ENCODE results near the gene BLOC1S5. TPM values are rescaled to one million over a fixed set of nuclear protein-coding genes. Genes with fewer than 3 reads are reported as not detected.
A peak's percentile ranks its signal among the peaks of the same experiment; 100 is the strongest.

Gene BLOC1S5
- polyA plus RNA-seq, 2 of the 4 experiments (the other 2 are of a cell fraction), result 10.2 to 10.8 TPM

DNA sequence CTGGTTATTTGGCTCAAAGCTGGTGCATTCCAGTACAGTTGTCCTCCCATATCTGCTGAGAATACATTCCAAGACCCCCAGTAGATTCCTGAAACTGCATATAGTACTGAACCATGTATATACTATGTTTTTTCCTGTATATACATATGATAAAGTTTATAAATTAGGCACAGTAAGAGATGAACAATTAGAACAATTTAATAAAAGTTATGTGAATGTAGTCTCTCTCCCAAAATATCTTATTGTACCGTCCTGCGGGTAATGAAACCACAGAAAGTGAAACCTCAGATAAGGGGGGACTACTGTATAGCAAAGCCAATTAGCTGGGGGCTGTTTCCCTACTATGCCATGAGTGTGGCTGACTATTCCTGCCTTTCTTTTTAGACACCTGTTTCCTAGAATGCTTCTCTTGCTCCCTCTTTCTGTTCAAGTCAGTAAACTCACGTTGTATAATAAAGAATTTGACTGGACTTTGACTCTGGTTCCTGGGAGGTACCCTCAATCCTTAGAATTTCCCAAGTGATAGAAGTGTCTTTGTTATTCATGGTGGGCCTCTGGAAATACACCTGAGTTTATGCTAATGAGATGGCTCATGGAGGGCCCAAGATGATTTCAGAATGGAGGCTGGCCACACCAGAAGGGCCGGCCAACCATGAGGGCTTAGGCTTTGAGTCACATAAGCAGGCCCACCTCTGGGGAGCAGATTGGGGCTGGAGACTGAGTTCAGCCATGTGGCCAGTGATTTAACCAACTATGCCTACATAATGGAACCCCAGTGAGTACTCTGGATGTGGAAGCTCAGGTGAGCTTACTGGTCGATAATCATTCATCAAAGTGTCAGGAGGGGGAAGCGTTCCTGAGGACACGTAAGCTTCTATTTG lies 689 bp upstream of the BLOC1S5 start:
- H3K4me3 ChIP-seq, result peak overlapping the region; percentile 93
- H3K4me1 ChIP-seq, result peaks cover 6% of the 10 kb centered on the region
- FAIRE-seq (no peak), ATAC-seq (no peak), DNase-seq (ENCODE audit: low read depth in 1 of 2, low spot score in 1 of 2) (no peak)
- CTCF ChIA-PET, result interaction anchor here (0.8 to 2.3 kb wide), 2 partner anchors 9 to 22 kb away, joined by 5 to 6 read pairs; no protein-coding TSS in a partner anchor
- POLR2A ChIA-PET, result interaction anchor here (0.7 to 1.6 kb wide), 3 partner anchors 20 to 339 kb away, joined by 3 to 14 read pairs (median 3); partner anchors contain the start of genes BMP6 and EEF1E1
- H3K9me3 ChIP-seq, result no peaks in the 10 kb centered on the region
- H3K4me2 ChIP-seq, result peak overlapping the region; percentile 83
- peak overlapping the region; percentile 81 to 96 for H3K27ac ChIP-seq
- TF ChIP-seq CBX8 (IDR thresholded peaks at IDR 0.05) (no peak), MYC (IDR thresholded peaks at IDR 0.05; ENCODE audit: borderline replicate concordance, low read length) (no peak), ZFP36 (IDR thresholded peaks at IDR 0.05; ENCODE audit: borderline replicate concordance, partially characterized antibody) (no peak), RFX5 (IDR thresholded peaks at IDR 0.05) (no peak), ZC3H11A (IDR thresholded peaks at IDR 0.05) (no peak), CHD4 (IDR thresholded peaks at IDR 0.05; ENCODE audit: borderline replicate concordance) (no peak), POLR2A (IDR thresholded peaks at IDR 0.05; ENCODE audit: low read length) (no peak), GATA3 (IDR thresholded peaks at IDR 0.05; ENCODE audit: borderline replicate concordance) (no peak), FOXS1 (CRISPR knock-in tag; IDR thresholded peaks at IDR 0.05) (no peak)
- TF ChIP-seq, protein P1, sequence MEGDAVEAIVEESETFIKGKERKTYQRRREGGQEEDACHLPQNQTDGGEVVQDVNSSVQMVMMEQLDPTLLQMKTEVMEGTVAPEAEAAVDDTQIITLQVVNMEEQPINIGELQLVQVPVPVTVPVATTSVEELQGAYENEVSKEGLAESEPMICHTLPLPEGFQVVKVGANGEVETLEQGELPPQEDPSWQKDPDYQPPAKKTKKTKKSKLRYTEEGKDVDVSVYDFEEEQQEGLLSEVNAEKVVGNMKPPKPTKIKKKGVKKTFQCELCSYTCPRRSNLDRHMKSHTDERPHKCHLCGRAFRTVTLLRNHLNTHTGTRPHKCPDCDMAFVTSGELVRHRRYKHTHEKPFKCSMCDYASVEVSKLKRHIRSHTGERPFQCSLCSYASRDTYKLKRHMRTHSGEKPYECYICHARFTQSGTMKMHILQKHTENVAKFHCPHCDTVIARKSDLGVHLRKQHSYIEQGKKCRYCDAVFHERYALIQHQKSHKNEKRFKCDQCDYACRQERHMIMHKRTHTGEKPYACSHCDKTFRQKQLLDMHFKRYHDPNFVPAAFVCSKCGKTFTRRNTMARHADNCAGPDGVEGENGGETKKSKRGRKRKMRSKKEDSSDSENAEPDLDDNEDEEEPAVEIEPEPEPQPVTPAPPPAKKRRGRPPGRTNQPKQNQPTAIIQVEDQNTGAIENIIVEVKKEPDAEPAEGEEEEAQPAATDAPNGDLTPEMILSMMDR (IDR thresholded peaks at IDR 0.05), result no peak
- TF ChIP-seq, protein P2, sequence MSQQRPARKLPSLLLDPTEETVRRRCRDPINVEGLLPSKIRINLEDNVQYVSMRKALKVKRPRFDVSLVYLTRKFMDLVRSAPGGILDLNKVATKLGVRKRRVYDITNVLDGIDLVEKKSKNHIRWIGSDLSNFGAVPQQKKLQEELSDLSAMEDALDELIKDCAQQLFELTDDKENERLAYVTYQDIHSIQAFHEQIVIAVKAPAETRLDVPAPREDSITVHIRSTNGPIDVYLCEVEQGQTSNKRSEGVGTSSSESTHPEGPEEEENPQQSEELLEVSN (IDR thresholded peaks at IDR 0.05; ENCODE audit: borderline replicate concordance, low read depth), result no peak
- 83% methylated on average over 6 of the region's 7 CpGs for WGBS (ENCODE audit: missing lambda C conversion rate)

DNA sequence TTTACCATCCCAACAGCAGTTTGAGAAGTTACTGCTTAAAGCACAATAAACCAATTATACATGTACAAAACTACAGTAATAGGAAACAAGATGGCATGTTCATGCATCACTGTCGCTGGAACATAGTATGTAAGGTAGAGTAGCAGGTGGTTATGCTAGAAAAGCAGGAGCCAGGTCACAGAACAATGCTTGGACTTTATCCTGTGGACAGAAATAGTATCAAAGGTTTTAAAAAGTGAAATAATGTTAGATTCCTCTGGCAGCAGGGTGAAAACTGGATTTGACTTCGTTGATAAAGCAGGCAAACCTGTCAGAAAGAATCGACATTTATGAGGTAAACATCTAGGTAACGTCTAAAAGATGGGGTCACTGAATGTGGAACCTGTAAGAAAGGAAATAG lies 2.5 kb downstream of the BLOC1S5 start:
- FAIRE-seq, result no peak
- no peak for DNase-seq (ENCODE audit: low read depth in 1 of 2, low spot score in 1 of 2)
- CTCF ChIA-PET, result no interaction called here
- POLR2A ChIA-PET, result no interaction called here
- H3K4me1 ChIP-seq, result peaks cover 6% of the 10 kb centered on the region
- no peak overlapping the region for H3K27ac ChIP-seq
- ATAC-seq, result no peak
- H3K4me2 ChIP-seq, result no peak overlapping the region
- no peaks in the 10 kb centered on the region for H3K9me3 ChIP-seq
- H3K4me3 ChIP-seq, result no peak overlapping the region
- 84% methylated on average over 4 of the region's 4 CpGs for WGBS (ENCODE audit: missing lambda C conversion rate)
- TF ChIP-seq HOXB13 (CRISPR knock-in tag; IDR thresholded peaks at IDR 0.05; ENCODE audit: low read depth), result no peak
- TF ChIP-seq, protein P3, sequence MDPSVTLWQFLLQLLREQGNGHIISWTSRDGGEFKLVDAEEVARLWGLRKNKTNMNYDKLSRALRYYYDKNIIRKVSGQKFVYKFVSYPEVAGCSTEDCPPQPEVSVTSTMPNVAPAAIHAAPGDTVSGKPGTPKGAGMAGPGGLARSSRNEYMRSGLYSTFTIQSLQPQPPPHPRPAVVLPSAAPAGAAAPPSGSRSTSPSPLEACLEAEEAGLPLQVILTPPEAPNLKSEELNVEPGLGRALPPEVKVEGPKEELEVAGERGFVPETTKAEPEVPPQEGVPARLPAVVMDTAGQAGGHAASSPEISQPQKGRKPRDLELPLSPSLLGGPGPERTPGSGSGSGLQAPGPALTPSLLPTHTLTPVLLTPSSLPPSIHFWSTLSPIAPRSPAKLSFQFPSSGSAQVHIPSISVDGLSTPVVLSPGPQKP (IDR thresholded peaks at IDR 0.05; ENCODE audit: low read depth, low read length), result no peak

DNA sequence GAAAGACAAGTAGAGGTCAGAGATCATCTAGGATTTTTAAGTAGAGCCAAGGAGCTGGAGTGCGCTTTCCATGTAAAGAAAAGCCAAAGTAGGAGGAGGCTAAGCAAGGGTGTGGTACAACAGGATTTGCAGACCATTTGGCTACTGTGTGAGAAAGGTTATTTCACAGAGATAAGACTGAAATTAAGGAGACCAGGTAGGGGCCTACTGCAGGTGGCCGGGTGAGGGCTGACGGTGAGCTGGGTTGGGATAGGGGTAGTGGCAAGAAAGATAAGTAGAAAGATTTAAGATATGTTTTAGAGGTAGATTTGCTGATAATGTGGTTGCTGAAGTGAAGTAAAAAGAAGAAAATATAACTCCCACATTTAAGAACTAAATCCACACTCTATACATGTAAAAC lies 3.8 kb downstream of the BLOC1S5 start:
- 86% methylated on average over 3 of the region's 3 CpGs for WGBS (ENCODE audit: missing lambda C conversion rate)
- FAIRE-seq (no peak), DNase-seq (ENCODE audit: low read depth in 1 of 2, low spot score in 1 of 2) (no peak), ATAC-seq (no peak)
- POLR2A ChIA-PET, result no interaction called here
- Histone ChIP-seq H3K27ac (no peak overlapping the region), H3K4me2 (no peak overlapping the region), H3K4me3 (no peak overlapping the region), H3K9me3 (no peaks in the 10 kb centered on the region), H3K4me1 (peaks cover 6% of the 10 kb centered on the region)
- CTCF ChIA-PET, result interaction anchor here (1.5 to 4.8 kb wide), 2 partner anchors 64 to 337 kb away, joined by 3 to 48 read pairs; partner anchors contain the start of gene BMP6
- no peak for TF ChIP-seq ZNF302 (CRISPR knock-in tag; IDR thresholded peaks at IDR 0.05)
- TF ChIP-seq, protein P1 (IDR thresholded peaks at IDR 0.05), result no peak
- TF ChIP-seq FOXS1 (CRISPR knock-in tag; IDR thresholded peaks at IDR 0.05), result no peak
- TF ChIP-seq RAD21 (conservative IDR thresholded peaks at IDR 0.05 in 1 of 2, IDR thresholded peaks at IDR 0.05 in 1 of 2), result no peak
- TF ChIP-seq, protein P4, sequence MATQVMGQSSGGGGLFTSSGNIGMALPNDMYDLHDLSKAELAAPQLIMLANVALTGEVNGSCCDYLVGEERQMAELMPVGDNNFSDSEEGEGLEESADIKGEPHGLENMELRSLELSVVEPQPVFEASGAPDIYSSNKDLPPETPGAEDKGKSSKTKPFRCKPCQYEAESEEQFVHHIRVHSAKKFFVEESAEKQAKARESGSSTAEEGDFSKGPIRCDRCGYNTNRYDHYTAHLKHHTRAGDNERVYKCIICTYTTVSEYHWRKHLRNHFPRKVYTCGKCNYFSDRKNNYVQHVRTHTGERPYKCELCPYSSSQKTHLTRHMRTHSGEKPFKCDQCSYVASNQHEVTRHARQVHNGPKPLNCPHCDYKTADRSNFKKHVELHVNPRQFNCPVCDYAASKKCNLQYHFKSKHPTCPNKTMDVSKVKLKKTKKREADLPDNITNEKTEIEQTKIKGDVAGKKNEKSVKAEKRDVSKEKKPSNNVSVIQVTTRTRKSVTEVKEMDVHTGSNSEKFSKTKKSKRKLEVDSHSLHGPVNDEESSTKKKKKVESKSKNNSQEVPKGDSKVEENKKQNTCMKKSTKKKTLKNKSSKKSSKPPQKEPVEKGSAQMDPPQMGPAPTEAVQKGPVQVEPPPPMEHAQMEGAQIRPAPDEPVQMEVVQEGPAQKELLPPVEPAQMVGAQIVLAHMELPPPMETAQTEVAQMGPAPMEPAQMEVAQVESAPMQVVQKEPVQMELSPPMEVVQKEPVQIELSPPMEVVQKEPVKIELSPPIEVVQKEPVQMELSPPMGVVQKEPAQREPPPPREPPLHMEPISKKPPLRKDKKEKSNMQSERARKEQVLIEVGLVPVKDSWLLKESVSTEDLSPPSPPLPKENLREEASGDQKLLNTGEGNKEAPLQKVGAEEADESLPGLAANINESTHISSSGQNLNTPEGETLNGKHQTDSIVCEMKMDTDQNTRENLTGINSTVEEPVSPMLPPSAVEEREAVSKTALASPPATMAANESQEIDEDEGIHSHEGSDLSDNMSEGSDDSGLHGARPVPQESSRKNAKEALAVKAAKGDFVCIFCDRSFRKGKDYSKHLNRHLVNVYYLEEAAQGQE (IDR thresholded peaks at IDR 0.05), result no peak
- no peak for TF ChIP-seq RCOR1 (IDR thresholded peaks at IDR 0.05; ENCODE audit: low read depth, low read length)

All from A549 (cell line).